ENCODE data around the gene HERC5.

The HERC5 gene

DNA sequence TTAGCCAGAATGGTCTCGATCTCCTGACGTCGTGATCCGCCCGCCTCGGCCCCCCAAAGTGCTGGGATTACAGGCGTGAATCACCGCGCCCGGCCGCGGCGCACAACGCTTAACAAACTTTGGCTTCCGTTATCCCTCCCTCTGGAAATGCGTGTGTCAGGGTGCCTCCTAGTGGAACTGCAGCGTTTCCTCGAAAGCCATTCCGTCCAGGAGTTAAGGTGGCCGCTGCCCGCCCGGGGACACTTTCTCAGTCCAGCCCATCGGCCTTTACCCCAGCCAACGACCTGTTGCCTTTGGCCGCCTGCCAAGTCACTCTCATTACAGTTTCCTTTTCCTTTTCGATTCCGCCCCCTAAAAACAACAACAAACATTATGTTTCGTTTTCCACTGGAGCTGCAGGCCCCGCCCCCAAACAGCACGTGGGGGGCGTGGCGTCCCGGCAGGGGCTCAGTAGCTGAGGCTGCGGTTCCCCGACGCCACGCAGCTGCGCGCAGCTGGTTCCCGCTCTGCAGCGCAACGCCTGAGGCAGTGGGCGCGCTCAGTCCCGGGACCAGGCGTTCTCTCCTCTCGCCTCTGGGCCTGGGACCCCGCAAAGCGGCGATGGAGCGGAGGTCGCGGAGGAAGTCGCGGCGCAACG, at the start of gene HERC5:
HERC5 (plus strand) TSS at position 450 of the 637 bp plus-strand sequence; CDS start at position 601, 151 bp downstream.
- Histone ChIP-seq H3K9me3 (ENCODE audit: control insufficient read depth in 5 of 5, low read length in 5 of 5) (no peaks in the 10 kb centered on the region), H3K27ac (ENCODE audit: low read depth, low read length) (no peak within 1 kb of the TSS), H3K36me3 (ENCODE audit: control insufficient read depth in 5 of 5, insufficient read depth in 5 of 5, low read length in 5 of 5) (no peaks in the 10 kb centered on the region), H3K27me3 (ENCODE audit: control insufficient read depth in 5 of 5, insufficient read depth in 4 of 5, low read length in 5 of 5) (no peaks in the 10 kb centered on the region), H3K9ac (ENCODE audit: low read length in 5 of 5) (peak within 1 kb of the TSS in 3 of 5 donors; percentile 64 to 68 (median 66)), H3K4me1 (ENCODE audit: control insufficient read depth in 5 of 5, insufficient read depth in 5 of 5, low read length in 5 of 5) (peaks cover 0 to 13% (median 6%) of the 10 kb centered on the region in 5 donors), H3K4me3 (ENCODE audit: low read depth in 1 of 5, low read length in 5 of 5) (peak within 1 kb of the TSS; percentile 72 to 86 (median 75))

DNA sequence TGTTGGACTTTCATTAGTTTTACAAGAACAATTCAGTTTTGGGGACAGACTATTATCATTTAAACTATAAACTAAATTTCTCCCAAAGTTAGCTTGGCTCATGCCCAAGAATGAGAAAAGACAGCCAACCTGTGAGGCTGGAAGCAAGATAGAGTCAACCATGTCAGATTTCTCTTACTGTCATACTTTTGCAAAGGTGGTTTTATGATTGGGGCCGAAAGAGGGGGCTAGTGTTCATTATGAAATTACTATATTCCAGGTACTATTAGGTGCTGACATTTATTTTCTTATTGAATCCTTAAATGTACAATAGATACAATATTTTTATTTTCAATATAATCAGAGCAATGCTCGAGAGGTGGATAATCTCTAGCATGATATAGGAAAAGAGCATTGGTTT, 47.7 kb upstream of the HERC5 start:
- H3K9ac ChIP-seq (ENCODE audit: low read length in 5 of 5), result no peak overlapping the region

DNA sequence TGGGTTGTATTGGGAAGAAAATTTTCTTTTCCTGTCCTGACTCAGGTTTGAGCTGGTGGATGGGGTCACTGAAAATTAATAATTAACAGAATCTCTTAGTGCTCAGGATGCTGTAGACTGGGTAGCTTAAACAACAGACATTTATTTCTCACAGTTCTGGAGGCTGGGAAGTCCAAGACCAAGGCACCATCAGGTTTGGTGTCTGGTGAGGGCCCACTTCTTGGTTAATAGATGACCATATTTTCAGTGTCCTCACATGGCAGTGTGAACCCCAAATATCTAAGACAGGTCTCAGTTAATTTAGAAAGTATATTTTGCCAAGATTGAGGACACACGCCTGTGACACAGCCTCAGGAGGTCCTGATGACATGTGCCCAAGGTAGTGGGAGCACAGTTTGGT, 47.1 kb upstream of the HERC5 start:
- Histone ChIP-seq H3K9ac (ENCODE audit: low read length in 5 of 5) (no peak overlapping the region), H3K9me3 (ENCODE audit: control insufficient read depth in 5 of 5, low read length in 5 of 5) (no peaks in the 10 kb centered on the region), H3K27me3 (ENCODE audit: control insufficient read depth in 5 of 5, insufficient read depth in 4 of 5, low read length in 5 of 5) (no peaks in the 10 kb centered on the region), H3K4me3 (ENCODE audit: low read depth in 1 of 5, low read length in 5 of 5) (no peak overlapping the region), H3K36me3 (ENCODE audit: control insufficient read depth in 5 of 5, insufficient read depth in 5 of 5, low read length in 5 of 5) (peaks cover 0 to 12% (median 5%) of the 10 kb centered on the region in 5 donors), H3K27ac (ENCODE audit: low read depth, low read length) (no peak overlapping the region), H3K4me1 (ENCODE audit: control insufficient read depth in 5 of 5, insufficient read depth in 5 of 5, low read length in 5 of 5) (no peaks in the 10 kb centered on the region)

More for the DNA sequence above, 47.7 kb upstream of the HERC5 start:
- Histone ChIP-seq H3K36me3 (ENCODE audit: control insufficient read depth in 5 of 5, insufficient read depth in 5 of 5, low read length in 5 of 5) (peaks cover 0 to 10% (median 5%) of the 10 kb centered on the region in 5 donors), H3K4me1 (ENCODE audit: control insufficient read depth in 5 of 5, insufficient read depth in 5 of 5, low read length in 5 of 5) (no peaks in the 10 kb centered on the region), H3K27ac (ENCODE audit: low read depth, low read length) (no peak overlapping the region), H3K9me3 (ENCODE audit: control insufficient read depth in 5 of 5, low read length in 5 of 5) (no peaks in the 10 kb centered on the region), H3K27me3 (ENCODE audit: control insufficient read depth in 5 of 5, insufficient read depth in 4 of 5, low read length in 5 of 5) (no peaks in the 10 kb centered on the region), H3K4me3 (ENCODE audit: low read depth in 1 of 5, low read length in 5 of 5) (no peak overlapping the region)

DNA sequence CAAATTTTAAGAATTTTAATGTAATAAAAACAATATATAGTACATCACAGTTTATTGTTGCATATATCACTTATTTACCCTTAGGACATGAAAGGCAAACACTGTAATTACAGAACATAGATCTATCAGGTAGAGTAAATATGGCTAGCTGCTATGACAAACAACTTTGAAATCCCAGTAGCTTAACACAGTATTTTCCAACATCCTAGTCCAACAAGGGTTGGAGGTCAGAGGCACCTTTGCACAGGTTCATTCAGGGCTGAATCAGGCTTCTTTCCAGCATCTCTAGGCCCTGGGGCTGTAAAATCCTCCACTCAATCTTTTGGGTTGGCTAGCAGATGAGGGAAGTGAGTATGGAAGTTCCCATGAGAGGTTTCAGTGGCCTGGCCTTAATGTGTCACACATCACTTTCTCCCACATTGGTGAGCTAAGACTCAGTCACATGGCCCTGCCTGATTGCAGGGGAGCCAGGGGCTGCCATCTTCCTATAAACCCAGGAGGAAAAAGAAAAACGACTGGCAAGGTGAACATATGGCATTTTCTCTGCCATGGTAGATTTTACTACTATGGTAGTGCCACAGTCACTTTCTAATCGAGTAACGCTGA, 45.3 kb upstream of the HERC5 start:
- Histone ChIP-seq H3K36me3 (ENCODE audit: control insufficient read depth in 5 of 5, insufficient read depth in 5 of 5, low read length in 5 of 5) (peaks cover 0 to 9% (median 2%) of the 10 kb centered on the region in 5 donors), H3K27ac (ENCODE audit: low read depth, low read length) (no peak overlapping the region)

DNA sequence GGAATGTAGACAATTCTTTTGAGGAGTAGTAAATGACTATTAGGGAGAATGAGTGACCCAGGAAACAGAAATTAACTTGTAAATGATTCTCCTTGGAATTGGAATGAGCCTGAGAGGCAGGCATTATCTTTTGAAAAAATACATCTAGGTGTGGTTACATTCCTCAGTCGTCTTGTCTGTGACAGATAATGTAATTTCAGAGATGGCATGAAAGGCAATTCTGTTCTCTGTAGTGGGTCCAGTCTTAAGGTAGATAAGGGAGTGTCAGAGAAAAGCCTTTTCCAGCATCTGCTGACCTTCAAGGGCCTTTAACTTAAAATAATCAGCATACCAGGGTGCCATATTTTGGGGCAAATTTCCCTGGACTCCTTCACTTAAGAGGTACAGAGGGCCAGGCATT, 43.1 kb upstream of the HERC5 start:
- no peak overlapping the region for H3K9ac ChIP-seq (ENCODE audit: low read length in 5 of 5)
- no peak overlapping the region for H3K4me3 ChIP-seq (ENCODE audit: low read depth in 1 of 5, low read length in 5 of 5)
- no peaks in the 10 kb centered on the region for H3K27me3 ChIP-seq (ENCODE audit: control insufficient read depth in 5 of 5, insufficient read depth in 4 of 5, low read length in 5 of 5)
- H3K36me3 ChIP-seq (ENCODE audit: control insufficient read depth in 5 of 5, insufficient read depth in 5 of 5, low read length in 5 of 5), result peaks cover 0 to 9% (median 2%) of the 10 kb centered on the region in 5 donors
- H3K4me1 ChIP-seq (ENCODE audit: control insufficient read depth in 5 of 5, insufficient read depth in 5 of 5, low read length in 5 of 5), result no peaks in the 10 kb centered on the region
- no peak overlapping the region for H3K27ac ChIP-seq (ENCODE audit: low read depth, low read length)
- no peaks in the 10 kb centered on the region for H3K9me3 ChIP-seq (ENCODE audit: control insufficient read depth in 5 of 5, low read length in 5 of 5)

More for the DNA sequence above, 45.3 kb upstream of the HERC5 start:
- Histone ChIP-seq H3K4me3 (ENCODE audit: low read depth in 1 of 5, low read length in 5 of 5) (no peak overlapping the region), H3K9ac (ENCODE audit: low read length in 5 of 5) (no peak overlapping the region), H3K4me1 (ENCODE audit: control insufficient read depth in 5 of 5, insufficient read depth in 5 of 5, low read length in 5 of 5) (no peaks in the 10 kb centered on the region), H3K27me3 (ENCODE audit: control insufficient read depth in 5 of 5, insufficient read depth in 4 of 5, low read length in 5 of 5) (no peaks in the 10 kb centered on the region), H3K9me3 (ENCODE audit: control insufficient read depth in 5 of 5, low read length in 5 of 5) (no peaks in the 10 kb centered on the region)

DNA sequence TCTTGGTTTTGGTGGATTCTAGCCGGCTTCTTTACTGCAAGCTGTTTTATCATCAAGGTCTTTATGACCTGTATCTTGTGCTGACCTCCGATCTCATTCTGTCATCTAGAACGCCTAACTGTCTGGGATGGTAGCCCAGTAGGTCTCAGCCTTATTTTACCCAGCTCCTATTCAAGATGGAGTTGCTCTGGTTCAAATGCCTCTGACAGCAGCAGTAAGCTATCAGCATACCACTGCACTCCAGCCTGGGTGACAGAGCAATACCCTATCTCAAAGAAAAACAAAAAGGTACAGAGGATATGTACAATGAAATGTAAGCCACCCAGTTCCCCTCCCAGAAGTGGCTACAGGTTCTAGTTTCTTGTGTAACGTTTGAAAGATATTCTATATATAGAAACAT, 42.2 kb upstream of the HERC5 start:
- Histone ChIP-seq H3K4me1 (ENCODE audit: control insufficient read depth in 5 of 5, insufficient read depth in 5 of 5, low read length in 5 of 5) (no peaks in the 10 kb centered on the region), H3K9ac (ENCODE audit: low read length in 5 of 5) (no peak overlapping the region), H3K27ac (ENCODE audit: low read depth, low read length) (no peak overlapping the region), H3K4me3 (ENCODE audit: low read depth in 1 of 5, low read length in 5 of 5) (no peak overlapping the region), H3K9me3 (ENCODE audit: control insufficient read depth in 5 of 5, low read length in 5 of 5) (no peaks in the 10 kb centered on the region), H3K27me3 (ENCODE audit: control insufficient read depth in 5 of 5, insufficient read depth in 4 of 5, low read length in 5 of 5) (no peaks in the 10 kb centered on the region), H3K36me3 (ENCODE audit: control insufficient read depth in 5 of 5, insufficient read depth in 5 of 5, low read length in 5 of 5) (peaks cover 0 to 9% (median 5%) of the 10 kb centered on the region in 5 donors)

DNA sequence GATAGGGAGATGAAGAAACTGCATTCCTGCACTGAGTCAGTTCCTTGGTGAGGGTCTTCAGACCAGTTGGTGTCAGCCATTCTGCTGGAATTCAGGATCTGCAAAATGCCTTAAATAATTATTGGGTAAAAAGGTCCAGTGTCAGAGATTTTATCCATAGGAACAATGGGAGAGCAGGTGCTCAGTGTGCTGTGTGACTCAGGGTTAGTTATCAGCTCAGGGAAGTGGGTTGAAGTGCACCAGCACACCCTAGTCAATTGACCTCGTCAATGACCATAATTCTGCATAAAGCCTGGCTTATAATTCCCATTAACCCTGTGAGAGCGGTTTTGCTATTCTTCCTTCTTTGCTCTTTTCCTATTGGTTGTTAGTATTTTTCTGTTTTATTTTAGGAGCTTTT, 40.9 kb upstream of the HERC5 start:
- Histone ChIP-seq H3K27ac (ENCODE audit: low read depth, low read length) (no peak overlapping the region), H3K4me1 (ENCODE audit: control insufficient read depth in 5 of 5, insufficient read depth in 5 of 5, low read length in 5 of 5) (no peaks in the 10 kb centered on the region), H3K4me3 (ENCODE audit: low read depth in 1 of 5, low read length in 5 of 5) (no peak overlapping the region), H3K9me3 (ENCODE audit: control insufficient read depth in 5 of 5, low read length in 5 of 5) (no peaks in the 10 kb centered on the region), H3K27me3 (ENCODE audit: control insufficient read depth in 5 of 5, insufficient read depth in 4 of 5, low read length in 5 of 5) (no peaks in the 10 kb centered on the region), H3K36me3 (ENCODE audit: control insufficient read depth in 5 of 5, insufficient read depth in 5 of 5, low read length in 5 of 5) (peaks cover 0 to 7% (median 5%) of the 10 kb centered on the region in 5 donors), H3K9ac (ENCODE audit: low read length in 5 of 5) (no peak overlapping the region)

DNA sequence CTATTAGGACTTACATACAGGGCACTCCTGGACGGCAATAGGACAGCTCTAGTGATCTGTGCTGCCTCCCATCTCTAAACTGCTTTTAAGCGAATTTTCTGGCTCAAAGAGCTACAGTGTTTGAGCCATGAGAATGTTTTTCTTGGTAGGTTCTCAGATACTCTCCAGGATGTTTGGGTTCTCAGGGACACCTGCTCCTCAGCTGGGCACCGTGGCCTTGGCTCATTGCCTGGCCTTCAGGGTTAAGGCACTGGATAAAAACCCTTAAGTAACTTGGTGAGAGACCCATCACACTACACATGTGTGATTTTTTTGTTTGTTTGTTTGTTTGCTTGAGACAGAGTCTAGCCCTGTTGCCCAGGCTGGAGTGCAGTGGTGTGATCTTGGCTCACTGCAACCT, 38.5 kb upstream of the HERC5 start:
- no peak overlapping the region for H3K4me3 ChIP-seq (ENCODE audit: low read depth in 1 of 5, low read length in 5 of 5)
- H3K36me3 ChIP-seq (ENCODE audit: control insufficient read depth in 5 of 5, insufficient read depth in 5 of 5, low read length in 5 of 5), result peaks cover 0 to 7% (median 0%) of the 10 kb centered on the region in 5 donors
- no peaks in the 10 kb centered on the region for H3K4me1 ChIP-seq (ENCODE audit: control insufficient read depth in 5 of 5, insufficient read depth in 5 of 5, low read length in 5 of 5)
- H3K9me3 ChIP-seq (ENCODE audit: control insufficient read depth in 5 of 5, low read length in 5 of 5), result peaks cover 0 to 6% (median 0%) of the 10 kb centered on the region in 5 donors
- H3K9ac ChIP-seq (ENCODE audit: low read length in 5 of 5), result no peak overlapping the region
- no peak overlapping the region for H3K27ac ChIP-seq (ENCODE audit: low read depth, low read length)
- no peaks in the 10 kb centered on the region for H3K27me3 ChIP-seq (ENCODE audit: control insufficient read depth in 5 of 5, insufficient read depth in 4 of 5, low read length in 5 of 5)

DNA sequence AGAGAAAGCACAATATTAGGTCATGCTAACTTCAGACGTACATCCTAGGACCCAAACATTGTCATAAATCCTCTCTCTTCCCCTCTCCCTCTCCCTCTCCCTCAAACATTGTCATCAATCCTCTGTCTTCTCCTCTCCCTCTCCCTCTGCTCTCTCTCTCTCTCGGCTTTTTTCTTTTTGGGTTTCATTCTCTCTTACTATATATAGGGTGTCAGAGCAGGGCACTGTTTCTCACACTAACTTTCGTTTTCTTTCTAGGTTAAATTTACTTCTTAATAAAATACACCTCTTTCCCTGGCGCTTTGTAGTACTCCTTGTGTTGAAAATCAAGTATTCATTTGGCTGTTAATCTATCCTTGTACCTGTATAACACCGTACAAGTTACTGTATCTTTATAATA, 37.0 kb upstream of the HERC5 start:
- H3K27ac ChIP-seq (ENCODE audit: low read depth, low read length), result no peak overlapping the region
- H3K9me3 ChIP-seq (ENCODE audit: control insufficient read depth in 5 of 5, low read length in 5 of 5), result peaks cover 0 to 6% (median 0%) of the 10 kb centered on the region in 5 donors
- no peak overlapping the region for H3K9ac ChIP-seq (ENCODE audit: low read length in 5 of 5)
- H3K27me3 ChIP-seq (ENCODE audit: control insufficient read depth in 5 of 5, insufficient read depth in 4 of 5, low read length in 5 of 5), result no peaks in the 10 kb centered on the region
- no peaks in the 10 kb centered on the region for H3K4me1 ChIP-seq (ENCODE audit: control insufficient read depth in 5 of 5, insufficient read depth in 5 of 5, low read length in 5 of 5)
- H3K36me3 ChIP-seq (ENCODE audit: control insufficient read depth in 5 of 5, insufficient read depth in 5 of 5, low read length in 5 of 5), result peaks cover 0 to 5% (median 0%) of the 10 kb centered on the region in 5 donors
- H3K4me3 ChIP-seq (ENCODE audit: low read depth in 1 of 5, low read length in 5 of 5), result no peak overlapping the region

DNA sequence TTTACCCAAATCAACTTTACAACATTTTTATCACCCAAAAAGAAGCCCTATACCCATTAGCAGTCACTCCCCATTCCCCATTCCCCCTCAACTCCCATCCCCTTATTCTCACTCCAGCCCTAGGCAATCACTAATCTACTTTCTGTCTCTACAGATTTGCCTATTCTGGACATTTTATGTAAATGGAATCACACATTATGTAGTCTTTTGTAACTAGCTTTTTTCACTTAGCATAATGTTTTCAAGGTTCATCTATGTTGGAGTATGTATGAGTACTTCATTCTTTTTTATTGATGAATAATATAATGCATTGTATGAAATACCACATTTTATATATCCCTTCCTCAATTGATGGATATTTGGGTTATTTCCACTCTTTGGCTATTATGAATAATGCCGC, 36.1 kb upstream of the HERC5 start:
- H3K36me3 ChIP-seq (ENCODE audit: control insufficient read depth in 5 of 5, insufficient read depth in 5 of 5, low read length in 5 of 5), result peaks cover 0 to 3% (median 0%) of the 10 kb centered on the region in 5 donors
- H3K4me1 ChIP-seq (ENCODE audit: control insufficient read depth in 5 of 5, insufficient read depth in 5 of 5, low read length in 5 of 5), result no peaks in the 10 kb centered on the region
- H3K9me3 ChIP-seq (ENCODE audit: control insufficient read depth in 5 of 5, low read length in 5 of 5), result peaks cover 0 to 6% (median 0%) of the 10 kb centered on the region in 5 donors
- no peak overlapping the region for H3K9ac ChIP-seq (ENCODE audit: low read length in 5 of 5)
- no peak overlapping the region for H3K27ac ChIP-seq (ENCODE audit: low read depth, low read length)
- H3K27me3 ChIP-seq (ENCODE audit: control insufficient read depth in 5 of 5, insufficient read depth in 4 of 5, low read length in 5 of 5), result no peaks in the 10 kb centered on the region
- no peak overlapping the region for H3K4me3 ChIP-seq (ENCODE audit: low read depth in 1 of 5, low read length in 5 of 5)

Data from subcutaneous abdominal adipose tissue (tissue), 5 donors.